NCI-H1092 (cell line): ENCODE data around the gene CDH23.

ENCODE experiments used
- DNase-seq: peaks from one replicate; lab custom pipeline; 2025; lab: John Stamatoyannopoulos, UW

Gene CDH23

DNA sequence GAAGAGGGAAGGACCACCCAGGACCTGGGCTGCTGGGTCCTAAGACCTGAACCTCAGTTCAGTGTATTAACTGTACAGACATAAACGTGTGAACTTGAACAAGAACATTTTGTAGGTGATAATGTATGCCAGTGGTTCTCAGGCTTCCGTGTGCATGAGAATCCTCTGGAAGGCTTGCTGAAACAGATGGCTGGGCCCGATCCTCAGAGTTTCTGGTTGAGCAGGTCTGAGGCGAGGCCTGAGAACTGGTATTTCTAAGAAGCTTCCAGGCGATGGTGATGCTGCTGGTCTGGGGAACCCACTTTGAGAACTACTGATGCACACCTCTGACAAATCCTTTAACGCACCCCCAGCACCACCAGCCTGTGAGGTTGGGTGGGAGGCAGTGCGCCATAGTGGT is 70.4 kb downstream of the CDH23 start:
- no peak for DNase-seq

DNA sequence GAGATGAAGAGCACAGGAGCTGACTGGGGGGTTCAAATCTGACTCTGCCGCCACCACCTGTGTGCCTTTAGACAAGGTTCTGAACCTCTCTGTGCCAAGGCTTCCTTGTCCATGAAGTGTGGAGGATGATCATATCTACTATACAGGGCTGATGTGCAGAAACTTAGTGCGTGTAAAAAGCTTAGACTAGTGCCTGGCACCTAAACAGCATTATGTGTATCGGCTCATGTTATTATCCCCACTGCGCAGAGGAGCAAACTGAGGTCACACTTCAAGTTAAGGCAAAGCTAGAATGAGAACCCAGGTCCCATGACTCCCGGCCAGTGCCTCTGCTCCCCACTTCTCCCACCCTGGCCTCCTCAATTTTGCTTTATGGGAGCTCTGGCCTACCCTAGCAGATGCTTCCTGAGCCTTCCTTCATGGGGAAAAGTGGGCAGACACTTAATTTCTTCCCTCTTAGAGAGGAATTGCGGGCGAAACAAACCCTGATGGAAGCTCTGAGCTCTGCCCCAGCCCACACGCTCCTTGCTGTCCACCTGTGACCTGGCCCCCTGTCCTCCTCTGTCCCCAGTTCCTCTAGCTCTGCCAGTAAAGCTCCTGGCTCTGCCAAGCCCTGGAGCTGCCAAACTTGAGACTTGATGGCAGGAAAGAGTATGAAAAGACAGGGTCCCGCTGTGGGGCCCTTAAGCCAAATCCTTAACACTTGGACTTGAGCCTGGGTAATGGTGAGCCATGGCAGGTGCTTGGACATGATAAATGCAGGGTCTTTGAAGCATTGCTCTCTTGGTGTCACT is 71.0 kb downstream of the CDH23 start:
- no peak for DNase-seq

DNA sequence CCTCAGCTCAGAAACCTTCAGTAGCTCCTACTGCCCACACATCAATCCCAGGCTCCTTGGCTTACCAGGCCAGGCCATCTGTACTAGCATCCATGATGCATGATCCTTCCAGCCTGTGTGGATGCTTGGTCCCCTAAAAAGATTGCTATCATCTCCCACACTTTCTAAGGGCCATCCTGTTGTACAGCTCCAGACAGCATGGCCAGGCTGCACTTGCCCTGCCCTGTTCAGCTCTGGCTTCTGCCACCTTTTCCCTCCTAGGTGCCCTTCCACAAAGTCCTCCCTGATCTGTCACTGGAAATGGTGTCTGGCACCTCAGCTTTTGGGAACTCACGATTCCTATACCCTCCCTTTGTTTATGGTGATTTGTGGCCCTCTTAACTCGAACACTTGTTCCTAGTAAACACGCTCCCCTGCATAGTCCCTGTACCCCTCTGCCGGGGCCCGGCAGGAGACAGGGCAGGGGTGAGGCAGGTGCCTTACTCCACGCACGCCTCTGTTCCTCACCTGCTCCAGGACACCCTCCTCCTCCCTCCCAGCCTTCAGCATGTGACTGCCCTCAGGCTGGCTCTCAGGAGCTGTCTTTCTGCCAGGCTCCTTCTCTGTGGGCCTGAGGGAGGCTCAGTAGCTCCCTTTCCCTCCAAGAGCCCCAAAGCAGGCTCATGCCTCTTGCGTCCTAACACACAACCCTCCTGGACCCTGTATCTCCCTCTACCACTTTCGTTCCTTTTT is 71.8 kb downstream of the CDH23 start:
- no peak for DNase-seq

DNA sequence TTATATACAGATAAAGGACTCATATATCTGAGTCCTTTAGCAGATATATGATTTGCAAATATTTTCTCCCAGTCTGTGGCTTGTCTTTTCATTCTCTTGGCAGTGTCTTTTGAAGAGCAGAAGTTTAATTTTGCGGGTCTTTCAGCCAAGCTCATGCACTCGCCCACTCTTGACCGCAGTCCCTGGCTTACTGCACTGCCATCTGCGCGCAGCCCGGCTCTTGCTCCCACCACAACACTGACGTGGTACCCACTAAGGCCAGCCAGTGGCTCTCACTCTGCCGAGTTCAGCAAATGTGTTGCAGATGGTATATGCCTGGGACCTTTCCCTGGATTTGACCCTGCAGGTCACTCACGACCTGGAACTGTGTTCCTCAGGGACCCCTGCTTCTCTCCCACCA is 74.3 kb downstream of the CDH23 start:
- DNase-seq = no peak

DNA sequence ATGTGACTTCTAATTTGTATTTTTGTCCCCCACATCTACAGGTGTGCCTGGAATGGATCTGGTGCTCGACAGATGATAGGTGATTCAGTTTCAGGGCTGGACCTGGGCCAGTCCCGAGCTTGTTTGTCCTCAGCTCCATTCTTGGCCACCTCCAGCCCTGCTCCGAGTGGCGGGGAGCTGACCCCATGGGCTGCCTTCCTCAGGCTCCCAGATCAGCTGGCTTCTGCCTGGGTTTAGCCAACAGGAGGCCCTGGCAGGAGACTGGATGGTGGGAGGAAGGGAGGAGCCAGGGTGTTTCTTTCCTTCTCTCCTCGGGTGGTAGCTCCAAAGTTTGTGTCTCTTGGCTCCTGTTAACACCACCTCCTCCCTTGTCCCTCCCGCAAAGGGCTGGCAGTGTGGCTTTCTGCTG is 75.2 kb downstream of the CDH23 start:
- no peak for DNase-seq

DNA sequence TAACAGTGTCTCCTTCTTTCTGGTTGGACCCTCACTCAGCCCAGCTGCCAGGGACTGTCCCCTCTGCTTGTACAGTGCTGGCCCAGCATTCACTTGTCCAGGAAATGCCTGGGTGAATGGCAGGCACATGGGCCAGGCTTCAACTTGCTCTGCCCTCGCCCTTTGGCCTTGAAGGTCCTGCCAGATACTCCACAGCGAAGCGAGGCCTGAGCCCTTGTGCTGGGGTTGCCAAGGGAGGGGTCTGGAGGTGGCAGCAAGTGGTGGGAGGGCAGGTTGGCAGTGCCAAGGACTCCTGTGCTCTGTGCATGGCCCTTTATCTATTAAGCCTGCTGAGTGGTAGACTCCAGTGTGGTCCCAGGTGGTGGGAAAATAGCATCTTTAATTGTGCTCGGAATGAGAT is 75.7 kb downstream of the CDH23 start:
- no peak for DNase-seq

DNA sequence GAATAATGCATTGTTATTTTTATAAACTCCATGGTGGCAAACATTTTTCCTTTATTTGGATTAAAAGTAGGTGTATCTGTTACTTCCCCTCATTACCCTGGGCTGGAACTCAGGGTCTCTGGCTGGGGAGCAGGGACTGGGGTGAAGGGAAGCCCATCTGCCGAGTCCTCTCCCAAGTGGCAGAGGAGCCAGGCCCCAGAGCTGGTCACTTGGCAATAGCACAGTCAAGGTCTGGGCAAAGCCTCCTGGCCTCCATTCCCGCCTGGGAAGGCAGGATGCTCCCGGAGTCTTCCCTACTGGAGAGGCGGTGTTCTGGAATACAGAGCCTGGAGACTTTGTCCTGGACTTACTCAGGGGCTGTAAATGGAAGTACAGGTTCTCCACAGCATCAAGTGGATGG is 76.2 kb downstream of the CDH23 start:
- no peak for DNase-seq

DNA sequence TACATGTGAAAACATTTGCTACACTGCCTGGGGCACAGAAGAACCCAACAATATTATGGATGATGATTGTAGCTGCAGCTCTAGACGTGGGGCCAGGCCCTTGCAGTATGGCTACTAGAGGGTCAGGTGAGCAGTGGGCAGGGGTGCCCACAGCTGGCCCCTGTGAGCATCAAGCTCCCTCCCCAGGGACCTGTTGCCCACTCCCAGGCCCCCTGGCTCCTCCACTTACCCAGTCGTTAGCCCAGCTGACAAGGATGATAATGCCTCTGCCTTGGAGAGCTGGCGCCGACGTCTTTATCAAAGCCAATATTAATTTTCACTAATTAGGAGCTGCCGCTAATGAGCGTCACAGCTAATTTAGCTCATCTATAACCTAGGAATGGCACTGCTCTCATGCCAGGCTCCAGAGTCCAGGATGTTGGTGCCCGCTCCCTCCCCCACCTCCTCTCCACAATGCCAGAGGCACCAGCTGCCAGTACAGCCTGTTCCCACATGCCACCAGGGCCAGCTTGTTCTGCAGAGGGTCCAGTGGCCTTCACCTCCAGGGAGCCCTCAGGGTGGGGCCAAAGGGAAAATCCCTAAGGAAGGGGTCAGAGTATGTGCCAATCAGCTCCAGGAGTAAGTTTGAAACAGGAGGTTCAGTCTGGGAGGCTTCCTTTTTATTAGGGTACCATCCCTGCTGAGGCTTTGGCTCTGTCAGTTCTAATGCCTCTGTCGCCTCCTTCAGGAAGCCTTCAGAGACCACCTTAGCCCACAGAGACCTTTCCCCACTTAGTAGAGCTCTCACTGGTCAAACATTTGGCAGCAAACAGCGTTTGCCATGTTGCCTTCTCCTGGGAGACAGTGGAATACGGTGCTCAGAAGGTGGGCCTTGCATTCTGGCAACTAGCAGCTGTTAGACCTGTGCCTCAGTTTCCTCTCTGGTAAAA is 77.2 kb downstream of the CDH23 start:
- DNase-seq = no peak

DNA sequence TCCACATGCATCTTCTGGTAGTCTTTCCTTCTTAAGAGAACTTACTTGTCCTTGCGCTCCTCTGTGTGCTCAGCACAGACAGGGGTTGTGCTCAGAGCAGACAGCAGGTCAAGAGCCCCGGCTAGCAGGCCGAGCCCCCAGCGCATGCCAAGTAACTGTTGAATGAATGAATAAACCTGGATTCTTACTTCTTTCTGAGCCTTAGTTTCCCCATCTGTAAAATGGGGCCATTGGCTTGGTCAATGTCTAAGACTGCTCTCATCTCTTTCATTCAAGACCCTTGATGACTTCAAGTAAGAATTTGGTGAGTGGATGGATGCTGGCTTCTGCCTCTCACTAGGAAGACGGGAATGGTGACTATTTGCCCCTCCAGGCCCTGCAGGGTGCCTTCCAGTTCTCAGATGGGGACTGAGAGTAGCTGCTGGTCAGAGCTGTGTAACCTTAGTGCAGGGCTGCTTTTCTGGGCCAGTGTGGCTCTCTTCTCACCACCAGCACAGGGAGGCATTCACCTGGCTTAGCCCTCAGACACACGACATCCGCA is 78.1 kb downstream of the CDH23 start:
- no peak for DNase-seq

DNA sequence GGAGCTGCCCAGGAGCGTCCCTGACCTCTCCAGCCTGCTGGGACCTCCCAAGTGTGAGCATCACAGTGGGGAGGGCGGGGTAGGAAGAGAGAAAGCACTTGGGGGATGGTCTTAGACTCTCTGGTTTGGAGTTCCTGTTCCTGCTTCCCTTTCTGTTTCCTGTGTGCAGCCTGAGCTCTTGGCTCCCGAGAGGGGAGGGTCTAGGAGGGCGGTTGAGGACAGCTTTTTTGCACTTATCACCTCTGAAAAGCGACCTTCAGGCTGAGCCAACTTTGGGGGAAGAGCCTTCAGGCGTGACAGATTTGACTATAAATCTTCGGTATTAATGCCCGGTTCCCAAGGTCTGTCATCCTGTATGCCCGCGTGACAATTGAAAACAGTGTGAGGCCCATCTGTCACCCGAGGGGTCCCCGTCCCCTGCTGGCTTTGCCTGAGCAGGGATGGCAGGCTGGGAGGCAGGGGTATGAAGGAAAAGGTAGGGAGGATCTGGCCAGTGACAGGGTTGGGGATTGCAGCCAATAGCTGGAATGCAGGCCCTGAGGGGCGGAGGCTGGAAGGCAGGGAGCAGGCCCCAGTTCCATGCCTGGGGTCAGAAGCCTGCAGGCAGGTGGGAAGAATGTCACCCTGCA is 78.6 kb downstream of the CDH23 start:
- no peak for DNase-seq

DNA sequence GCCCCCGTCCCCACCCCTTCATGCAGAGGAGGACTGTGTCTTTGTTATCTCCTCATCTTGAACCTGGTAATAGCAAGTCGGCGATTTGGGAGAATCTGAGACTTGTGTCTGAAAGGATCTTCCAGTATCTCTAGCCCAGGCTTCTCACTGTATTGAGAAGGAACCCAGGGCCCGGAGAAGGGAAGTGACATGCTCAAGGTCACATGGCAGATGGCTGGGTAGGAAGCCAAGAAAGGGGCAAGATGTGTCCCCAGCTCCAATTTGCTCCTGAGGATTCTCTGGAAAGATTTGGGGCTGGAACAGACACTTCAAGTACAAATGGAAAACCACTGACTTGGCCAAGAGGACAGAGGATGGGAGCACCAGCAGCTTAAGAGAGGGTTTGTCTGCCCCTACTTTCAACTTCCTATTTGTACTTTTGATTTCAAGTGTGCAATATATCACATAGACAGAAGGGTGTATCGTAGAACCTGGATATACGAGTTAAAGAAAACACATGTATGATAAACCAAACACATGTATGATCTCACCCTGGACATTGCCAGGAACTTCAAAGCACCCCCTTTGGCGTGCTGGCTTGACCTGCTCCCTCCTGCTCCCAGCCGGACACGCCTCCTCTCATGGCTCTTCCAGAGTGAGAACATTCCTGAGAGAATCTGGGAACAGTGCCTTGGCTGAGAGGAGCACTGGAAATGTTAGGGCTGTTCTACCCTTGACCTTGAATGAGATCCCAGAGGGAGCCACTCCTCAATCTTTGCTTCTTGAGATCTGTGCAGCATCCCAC is 79.7 kb downstream of the CDH23 start:
- no peak for DNase-seq

DNA sequence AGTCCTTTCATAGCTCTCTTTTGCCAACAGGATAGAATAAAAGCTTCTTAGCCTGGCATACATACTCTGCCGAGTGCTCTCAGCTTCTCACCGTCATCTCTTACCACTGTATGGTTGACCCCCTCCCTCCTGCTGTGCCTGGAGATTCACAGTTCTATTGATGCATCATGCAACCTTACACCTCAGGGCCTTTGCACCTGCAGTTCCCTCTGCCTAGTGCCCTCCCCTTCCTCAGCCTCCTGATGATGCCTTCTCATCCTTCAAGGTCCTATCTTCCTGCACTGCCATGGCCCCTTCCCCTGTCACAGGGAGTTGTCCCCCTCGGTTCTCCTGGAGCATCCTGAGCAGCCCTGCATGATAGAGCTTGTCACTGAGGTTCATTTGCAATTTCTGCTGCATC is 81.5 kb downstream of the CDH23 start:
- DNase-seq = no peak

DNA sequence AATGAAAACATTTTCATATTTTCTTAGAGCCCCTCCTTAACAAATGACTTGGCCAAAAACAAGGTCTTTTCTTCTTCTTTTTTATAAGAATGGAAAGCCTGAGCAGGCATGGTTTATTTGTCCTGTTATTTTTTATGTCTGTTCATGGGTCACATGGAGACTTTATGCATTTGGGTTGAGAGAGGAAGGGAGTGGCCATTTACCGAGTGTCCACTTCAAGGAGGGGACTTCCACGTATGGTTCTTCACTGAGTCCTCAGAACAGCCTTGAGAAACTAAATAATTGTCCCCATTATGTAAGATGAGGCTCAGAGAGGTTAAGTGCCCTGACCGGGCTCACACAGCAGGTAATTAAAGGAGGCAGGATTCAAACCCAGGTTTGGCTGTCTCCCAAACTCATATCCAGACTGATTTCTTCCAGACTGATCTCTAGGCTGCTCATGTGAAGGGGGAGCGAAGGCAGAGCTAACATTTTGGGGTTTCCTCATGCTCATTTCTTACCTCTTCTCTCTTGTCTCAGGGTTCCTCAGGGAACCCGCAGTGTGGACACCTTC is 82.2 kb downstream of the CDH23 start:
- no peak for DNase-seq

DNA sequence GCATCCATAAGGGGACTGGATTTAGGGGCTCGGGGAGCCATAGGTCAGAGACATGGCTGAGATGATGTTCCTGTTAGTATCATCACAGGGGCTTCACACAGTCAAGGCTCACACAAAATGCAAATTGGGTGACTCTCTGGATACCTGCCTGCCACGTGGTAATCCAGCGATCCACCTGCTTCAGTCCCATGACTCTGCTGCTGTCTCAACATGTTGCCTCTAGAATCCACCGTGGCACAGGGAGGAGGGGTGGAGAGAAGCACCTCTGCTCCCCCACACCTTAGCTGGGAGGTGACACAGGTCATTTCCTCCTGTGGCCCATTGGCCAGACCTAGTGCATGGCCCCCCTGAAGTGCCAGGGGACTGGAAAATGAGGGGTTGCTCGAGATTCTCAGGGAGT is 83.1 kb downstream of the CDH23 start:
- no peak for DNase-seq

DNA sequence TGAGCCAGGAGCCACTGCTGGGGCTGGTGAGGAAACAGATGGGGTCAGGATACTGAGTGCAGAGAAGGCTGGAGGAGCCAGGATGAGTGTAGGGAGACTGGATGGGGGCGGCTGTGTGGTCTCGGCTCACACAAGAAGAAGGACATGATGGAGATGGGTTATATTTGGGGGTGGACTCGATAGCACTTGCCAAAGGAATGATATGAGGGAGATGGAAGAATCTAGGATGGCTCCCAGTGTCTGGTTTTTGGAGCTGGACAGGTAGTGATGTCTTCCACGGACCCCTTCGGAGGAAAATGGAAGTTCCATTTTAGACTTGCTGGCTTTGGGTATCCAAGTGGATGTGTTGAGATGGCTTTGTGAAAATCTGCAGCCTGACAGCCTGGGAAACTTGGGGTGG is 83.9 kb downstream of the CDH23 start:
- DNase-seq = no peak

DNA sequence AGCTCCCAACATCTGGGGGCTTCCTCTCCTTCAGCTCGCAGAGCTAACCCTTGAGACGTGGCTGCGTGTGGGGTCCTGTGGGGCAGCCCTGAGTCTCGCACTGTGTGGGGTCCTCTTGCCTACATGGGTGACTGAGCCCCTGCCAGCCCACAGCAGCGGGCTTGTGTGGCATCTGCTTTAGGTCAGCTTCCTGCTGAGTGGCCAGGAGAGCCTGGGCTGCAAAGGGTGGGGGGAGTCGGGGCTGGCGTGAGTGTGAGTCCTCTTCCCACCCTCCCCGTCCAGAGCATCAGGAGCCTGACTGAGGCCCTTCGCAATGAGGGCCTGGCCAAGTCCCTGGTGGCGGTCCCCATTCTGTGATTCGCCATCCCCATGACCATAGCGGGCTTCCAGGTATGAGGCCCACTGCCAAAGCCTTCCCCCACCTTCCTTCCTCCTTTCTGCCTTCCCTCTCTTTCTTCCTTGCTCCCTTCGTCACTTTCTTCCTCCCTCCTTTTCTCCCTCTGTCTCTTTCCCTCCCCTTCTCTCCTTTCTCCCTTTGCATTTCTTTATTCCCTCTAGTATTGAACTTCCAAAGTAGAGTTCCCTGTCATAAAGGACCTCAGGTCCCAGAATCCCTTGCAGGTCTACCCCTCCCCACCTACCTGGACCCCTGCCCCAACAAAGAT is 85.2 kb downstream of the CDH23 start:
- no peak for DNase-seq

DNA sequence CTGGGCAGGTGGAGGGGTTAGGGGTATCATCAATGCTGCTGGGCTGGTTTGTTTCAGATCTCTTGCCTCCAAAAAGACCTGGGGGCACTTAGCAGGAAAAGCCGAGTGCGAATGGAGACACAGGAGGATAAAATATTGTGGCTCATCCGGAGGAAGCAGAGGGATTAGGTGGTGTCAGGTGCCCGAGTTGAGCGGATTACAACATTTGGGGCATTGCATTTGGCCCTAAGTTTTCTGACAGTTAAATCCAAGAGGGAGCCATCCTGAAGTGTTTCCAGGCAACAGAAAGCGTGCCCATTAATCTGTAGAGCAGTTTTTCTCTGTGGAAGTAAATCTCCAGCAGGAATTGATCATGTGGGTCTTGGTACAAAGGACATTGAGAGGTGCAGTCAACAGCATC is 85.9 kb downstream of the CDH23 start:
- no peak for DNase-seq

DNA sequence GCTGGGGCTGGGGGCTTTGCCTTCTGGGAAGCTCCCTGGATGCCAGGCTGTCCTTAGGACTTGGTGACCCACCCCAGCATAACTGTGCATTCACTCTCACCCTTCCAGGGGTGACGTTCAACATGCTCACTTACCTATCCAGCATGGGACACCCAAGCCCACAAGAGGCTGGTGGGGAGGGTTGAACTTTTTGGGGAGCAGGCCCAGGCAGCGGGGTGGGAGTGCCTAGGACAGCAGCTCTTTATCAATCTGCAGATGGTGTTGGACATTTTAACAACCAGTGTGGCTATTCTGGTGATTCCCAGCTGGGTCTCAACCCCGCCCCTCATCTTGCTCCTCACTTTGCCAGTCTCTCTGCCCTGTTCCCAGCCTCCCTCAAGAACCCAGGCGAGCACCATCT is 86.4 kb downstream of the CDH23 start:
- no peak for DNase-seq

DNA sequence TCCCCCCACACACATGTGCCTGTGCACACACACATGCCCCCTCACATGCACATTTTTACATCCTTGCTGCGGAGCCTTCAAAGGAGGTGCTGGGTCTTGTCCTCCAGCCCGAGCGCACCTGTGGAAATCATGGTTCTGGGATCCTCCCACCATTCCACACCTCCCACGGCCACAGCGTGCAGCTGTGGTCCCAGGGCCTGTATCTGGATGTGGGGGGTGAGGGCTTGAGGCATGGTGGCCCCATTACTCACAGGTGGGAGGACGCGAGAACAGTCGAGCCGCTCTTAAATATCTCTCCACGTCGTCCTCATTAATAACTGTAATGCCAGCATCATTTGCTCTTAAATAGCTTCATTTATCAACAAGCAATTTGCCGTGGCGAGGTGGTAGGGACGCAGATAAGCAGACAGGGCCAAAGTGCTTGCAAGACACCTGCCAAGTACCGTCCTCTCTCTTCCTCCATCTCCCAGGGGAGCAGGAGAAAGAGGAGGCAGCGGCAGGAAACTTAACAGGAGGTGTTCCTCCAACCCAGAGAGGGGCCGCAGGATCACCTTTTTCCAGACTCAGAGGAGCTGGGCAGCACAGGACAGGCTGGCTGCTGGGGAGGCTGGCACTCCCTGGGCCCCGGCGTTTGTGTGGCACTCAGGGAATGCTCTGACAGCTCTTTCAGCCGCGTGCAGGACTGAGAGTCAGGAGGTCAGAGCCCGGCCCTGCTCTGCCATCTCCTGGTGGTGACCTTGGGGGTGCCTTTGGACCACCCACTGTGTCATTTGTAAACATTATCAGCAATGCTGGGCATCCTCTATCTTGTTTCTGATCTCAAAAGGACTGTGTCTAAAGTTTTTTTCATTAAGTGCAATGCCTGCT is 87.4 kb downstream of the CDH23 start:
- DNase-seq = no peak
